Measurements from ENCODE around the gene ALPK1.
"Not testable (repeated sequence)": the region's sequence is repeated elsewhere in the genome, so short reads cannot be mapped to it uniquely, and the experiment has no call there.

ALPK1 gene

GRCh38 chr4:112284166-112284565 lies 13.0 kb upstream of the ALPK1 start:
- DNase-seq, result no peak

- DNase-seq, result peak in 2 of 58 donors; percentile 12 to 15
Observed at GRCh38 chr4:112284662-112285411, 12.3 kb upstream of the ALPK1 start.

GRCh38 chr4:112287258-112287989 lies 9.7 kb upstream of the ALPK1 start:
- DNase-seq, result no peak

- DNase-seq, result no peak
Observed at GRCh38 chr4:112288455-112288854, 8.7 kb upstream of the ALPK1 start.

GRCh38 chr4:112289407-112290253 lies 7.5 kb upstream of the ALPK1 start:
- no peak for DNase-seq

GRCh38 chr4:112290341-112290740 lies 6.8 kb upstream of the ALPK1 start:
- DNase-seq, result no peak

- no peak for DNase-seq
Observed at GRCh38 chr4:112299721-112300120, 2.6 kb downstream of the ALPK1 start.

GRCh38 chr4:112302320-112303274 lies 5.4 kb downstream of the ALPK1 start:
- DNase-seq, result no peak

- DNase-seq, result not testable (repeated sequence)
Observed at GRCh38 chr4:112305477-112305876, 8.3 kb downstream of the ALPK1 start.

- peak in 1 of 58 donors; percentile 8 for DNase-seq
Observed at GRCh38 chr4:112309263-112309791, 12.2 kb downstream of the ALPK1 start.

GRCh38 chr4:112311516-112311915 lies 14.3 kb downstream of the ALPK1 start:
- no peak for DNase-seq

- DNase-seq, result no peak
Observed at GRCh38 chr4:112312610-112313239, 15.6 kb downstream of the ALPK1 start.

GRCh38 chr4:112315446-112315845 lies 18.3 kb downstream of the ALPK1 start:
- no peak for DNase-seq

GRCh38 chr4:112316360-112316759 lies 19.2 kb downstream of the ALPK1 start:
- DNase-seq, result no peak

GRCh38 chr4:112318239-112319142 lies 21.3 kb downstream of the ALPK1 start:
- no peak for DNase-seq

GRCh38 chr4:112321776-112322684 lies 24.9 kb downstream of the ALPK1 start:
- peak in 24 of 58 donors; percentile 1 to 78 (median 14) for DNase-seq

GRCh38 chr4:112322866-112323265 lies 25.7 kb downstream of the ALPK1 start:
- DNase-seq, result no peak

GRCh38 chr4:112325530-112325929 lies 28.4 kb downstream of the ALPK1 start:
- no peak for DNase-seq

All from anterior cingulate cortex (tissue), 58 donors.